Urothelium cell line (cell line): ENCODE results near the gene MADCAM1.
"Not testable (repeated sequence)": the region's sequence is repeated elsewhere in the genome, so short reads cannot be mapped to it uniquely, and the experiment has no call there.

Experiments
- DNase-seq: peaks from one replicate; pipeline ENCODE4 v3.0.0; 2011; ENCODE audit warnings: low spot score, mixed read lengths
- FAIRE-seq: peaks from 2 replicates; lab custom pipeline; 2011; peaks lifted over from hg19 to GRCh38; lab: Jason Lieb, UNC

Gene MADCAM1

DNA sequence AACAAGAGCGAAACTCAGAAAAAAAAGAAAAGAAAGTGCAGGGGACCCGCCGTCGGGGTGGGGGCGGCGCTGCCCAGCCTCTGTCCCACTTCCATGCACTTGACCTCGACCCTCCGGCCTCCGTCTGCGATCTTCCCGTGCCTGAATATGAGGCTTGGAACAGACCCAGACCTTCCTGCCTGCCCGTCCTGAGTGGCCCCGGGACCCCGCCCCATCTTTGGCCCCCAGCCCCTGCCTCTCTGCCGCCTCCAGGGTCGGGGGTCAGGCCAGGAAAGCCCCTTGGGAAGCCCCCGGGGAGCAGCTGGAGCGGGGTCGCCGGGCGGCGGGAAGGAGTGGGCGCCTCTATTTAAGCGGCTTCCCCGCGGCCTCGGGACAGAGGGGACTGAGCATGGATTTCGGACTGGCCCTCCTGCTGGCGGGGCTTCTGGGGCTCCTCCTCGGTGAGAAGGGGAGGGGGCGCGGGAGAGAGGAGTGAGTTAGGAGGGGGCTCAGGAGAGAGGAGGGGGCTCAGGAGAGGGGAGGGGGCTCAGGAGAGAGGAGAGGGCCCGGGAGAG is at the start of gene MADCAM1:
Gene MADCAM1 (plus strand): TSS at position 375 of the 554 bp plus-strand sequence. CDS start 14 bp downstream, at position 389.
- DNase-seq (no peak), FAIRE-seq (no peak)

DNA sequence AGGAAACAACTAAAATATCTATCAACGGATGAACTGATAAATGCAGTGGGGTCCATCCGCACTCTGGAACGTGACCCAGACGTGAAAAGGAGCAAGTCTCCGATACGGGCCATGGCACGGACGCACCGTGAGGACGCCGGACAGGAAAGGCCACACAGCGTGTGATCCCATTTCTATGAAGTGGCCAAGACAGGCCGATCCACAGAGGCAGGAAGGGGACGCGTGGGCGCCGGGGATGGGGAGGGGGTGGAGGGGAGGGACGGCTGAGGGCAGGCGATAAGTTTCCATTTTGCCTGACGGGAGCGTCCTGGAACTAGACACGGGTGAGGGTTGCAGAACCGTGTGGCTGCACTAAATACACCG is 49.2 kb upstream of the MADCAM1 start:
- FAIRE-seq = no peak
- no peak for DNase-seq

DNA sequence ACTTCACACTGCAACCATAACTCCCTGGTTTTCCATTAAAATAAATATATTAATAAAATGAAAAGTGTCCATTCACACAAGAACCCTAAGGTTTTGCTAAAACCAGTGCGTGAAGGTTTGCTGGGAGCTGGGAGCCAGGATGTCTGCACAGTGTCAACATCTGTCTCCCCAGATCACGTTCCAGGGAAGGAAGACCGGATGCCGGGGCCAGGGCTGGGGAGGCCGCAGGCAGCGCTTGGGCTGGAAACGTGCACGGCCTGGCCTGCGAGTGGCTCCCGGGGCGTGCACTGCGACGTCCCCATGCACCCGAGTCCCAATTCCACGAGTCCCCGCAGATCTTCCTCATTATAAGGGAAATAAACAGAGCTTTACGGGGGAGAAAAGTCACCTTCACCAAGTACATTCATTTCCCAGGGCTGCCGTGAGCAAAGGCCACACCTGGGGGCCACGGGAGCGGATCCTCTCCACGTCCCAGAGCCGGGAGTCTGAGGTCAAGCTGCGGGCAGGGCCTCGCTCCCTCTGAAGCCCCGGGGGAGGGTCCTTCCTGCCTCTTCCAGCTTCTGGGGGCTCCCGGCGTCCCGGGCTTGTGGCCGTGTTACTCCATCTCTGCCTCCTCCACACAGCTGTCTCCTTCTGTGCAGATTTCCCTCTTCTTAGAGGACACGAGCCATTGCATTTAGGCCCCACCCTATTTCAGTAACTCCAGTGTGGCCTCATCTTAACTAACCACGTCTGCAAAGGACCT is 48.3 kb upstream of the MADCAM1 start:
- no peak for DNase-seq
- no peak for FAIRE-seq

DNA sequence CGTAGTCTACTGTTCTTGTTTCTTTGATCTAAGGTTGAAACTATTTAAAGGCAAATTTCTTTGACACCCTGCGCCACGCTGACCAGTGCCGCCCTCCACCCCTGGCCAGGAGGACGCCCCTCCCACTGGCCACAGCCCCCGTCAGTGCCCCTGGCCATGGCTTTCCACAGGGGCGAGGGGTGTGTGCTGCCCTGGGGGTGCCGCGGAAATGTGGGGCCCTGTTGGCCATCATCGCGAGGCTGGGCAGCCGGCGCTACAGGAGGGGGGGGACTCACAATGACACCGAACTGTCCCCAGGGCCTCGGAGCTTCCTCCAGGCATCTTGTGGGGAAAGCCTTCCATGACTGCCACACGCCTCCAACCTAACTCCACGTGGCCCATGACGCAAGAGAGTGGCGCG is 46.4 kb upstream of the MADCAM1 start:
- FAIRE-seq = no peak
- DNase-seq = no peak

DNA sequence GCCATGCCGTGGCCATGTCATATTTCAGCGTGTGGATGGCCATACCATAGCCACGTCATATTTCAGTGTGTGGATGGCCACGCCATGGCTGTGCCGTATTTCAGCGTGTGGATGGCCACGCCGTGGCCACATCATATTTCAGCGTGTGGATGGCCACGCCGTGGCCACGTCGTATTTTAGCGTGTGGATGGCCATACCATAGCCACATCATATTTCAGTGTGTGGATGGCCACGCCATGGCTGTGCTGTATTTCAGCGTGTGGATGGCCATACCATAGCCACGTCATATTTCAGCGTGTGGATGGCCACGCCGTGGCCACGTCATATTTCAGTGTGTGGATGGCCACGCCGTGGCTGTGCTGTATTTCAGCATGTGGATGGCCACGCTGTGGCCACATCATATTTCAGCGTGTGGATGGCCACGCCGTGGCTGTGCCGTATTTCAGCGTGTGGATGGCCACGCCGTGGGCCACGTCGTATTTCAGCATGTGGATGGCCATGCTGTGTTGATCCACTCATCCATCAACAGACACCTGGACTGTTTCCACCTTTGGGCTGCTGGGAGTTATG is 45.3 kb upstream of the MADCAM1 start:
- peak; percentile 61 for FAIRE-seq
- not testable (repeated sequence) for DNase-seq

DNA sequence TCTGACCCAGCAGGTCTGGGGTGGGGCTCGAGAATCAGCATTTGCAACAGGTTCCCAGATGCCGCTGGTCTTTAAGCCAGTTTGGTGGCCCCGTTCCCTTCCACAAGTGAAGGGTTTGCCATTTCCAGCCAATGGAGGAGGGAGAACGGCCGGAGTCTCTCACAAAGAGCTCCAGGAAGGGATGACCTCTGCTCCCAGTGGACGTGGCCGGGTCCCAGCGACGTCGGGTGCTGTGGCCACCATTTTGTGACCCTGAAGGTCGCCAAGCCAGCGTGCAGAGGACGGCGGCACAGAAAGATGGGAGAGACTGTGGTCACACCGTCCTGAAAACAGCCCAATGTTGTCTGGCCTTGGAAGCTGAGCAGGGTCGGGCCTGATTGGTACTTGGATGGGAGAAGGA is 43.5 kb upstream of the MADCAM1 start:
- FAIRE-seq (no peak), DNase-seq (no peak)

DNA sequence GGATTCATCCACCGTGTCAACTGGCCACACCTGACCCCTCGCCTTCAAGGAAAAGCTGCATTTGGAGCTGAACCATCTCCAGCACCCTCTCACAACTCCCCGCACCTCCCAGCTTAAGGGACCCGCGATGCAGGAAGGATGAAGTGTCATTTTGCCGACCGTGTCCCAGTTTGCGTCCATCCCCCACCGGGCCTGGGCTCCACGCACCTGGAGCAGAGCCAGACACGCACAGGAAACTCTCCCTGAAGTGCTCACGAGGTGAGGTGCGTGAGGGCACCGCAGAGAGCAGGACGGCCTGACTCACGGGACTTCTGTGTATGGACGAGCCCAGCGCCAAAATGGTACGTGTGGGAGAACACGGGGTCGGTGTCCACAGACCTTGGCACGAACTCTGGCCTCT is 42.7 kb upstream of the MADCAM1 start:
- no peak for FAIRE-seq

DNA sequence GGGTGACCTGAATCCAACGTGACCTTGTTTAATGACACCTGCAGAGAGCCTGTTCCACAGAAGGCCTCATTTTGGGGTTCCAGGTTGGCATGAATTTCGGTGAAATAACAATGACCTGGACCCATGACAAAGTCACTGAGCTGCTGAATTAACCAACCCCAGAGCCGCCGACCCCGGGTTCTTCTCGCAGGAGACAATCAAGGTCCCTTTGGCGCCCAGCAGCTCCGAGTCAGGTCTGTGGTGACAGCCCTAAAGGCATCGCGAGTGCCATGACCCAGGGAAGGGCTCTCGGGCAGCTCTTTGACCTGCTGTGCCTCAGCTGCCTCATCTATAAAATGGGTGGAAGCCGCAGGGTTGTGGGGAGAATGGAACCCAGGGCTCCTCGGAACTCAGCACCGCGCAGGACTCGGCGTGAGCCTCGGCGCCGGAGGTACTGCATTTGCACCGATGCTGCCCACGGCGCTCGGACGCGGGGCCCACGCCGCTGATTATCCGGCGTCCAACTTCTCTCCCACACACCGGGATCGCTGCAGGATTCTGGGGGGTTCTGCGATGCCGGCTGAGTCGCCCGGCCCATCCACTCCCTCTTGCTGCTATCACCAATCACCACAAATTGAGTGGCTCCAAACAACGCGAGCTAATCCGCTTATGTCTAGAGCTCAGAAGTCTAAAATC is 41.1 kb upstream of the MADCAM1 start:
- DNase-seq (no peak), FAIRE-seq (no peak)

More for the DNA sequence above, 42.7 kb upstream of the MADCAM1 start:
- no peak for DNase-seq

DNA sequence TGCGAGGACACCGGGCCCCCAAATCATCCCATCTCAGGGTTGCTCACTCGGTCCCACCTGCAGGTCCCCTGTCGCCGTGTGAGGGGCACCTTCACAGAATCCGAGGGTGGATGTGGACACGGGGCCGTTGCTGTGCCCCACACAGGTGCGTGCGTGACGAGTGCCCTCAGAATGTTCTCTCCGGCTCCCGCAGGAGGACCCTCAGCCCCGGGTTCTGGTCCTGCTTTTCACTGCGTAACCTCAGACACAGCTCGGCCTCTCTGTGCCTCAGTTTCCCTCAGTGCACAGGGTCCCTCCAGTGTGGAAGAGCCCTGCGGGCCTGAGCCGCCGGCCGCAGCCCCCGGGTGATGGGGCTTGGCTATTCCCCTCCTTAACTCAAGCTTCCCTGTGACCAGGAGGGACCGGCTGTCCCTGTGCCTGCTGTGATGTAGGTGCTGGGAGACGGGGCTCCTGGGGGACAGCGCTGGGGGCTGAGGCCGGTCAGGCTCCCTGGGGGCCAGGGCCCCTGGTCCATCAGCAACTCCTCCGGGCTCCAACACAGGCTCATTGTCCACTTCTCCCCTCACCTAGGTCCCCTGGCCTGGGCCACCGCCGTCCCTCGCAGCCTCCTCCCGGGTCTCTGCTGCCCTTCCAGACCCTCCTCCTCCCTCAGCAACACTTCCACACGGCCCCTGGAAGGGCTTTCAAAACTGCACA is 40.3 kb upstream of the MADCAM1 start:
- no peak for DNase-seq
- FAIRE-seq = no peak

DNA sequence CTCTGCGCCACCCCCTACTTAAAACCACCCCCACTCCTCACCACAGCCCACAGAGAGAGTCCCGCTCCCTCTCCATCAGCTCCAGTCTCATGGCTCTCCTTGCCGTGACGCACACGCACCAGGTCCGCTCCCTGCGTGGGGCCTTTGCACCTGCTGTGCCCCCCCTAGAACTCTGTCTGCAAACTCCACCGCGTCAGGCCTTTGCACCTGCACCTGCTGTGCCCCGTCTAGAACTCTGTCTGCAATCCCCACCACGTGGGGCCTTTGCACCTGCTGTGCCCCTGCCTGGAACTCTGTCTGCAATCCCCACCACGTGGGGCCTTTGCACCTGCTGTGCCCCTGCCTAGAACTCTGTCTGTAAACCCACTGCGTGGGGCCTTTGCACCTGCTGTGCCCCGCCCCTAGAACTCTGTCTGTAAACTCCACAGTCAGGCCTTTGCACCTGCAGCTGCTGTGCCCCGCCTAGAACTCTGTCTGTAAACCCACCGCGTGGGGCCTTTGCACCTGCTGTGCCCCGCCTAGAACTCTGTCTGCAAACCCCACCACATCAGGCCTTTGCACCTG is 39.7 kb upstream of the MADCAM1 start:
- no peak for FAIRE-seq
- DNase-seq = no peak

DNA sequence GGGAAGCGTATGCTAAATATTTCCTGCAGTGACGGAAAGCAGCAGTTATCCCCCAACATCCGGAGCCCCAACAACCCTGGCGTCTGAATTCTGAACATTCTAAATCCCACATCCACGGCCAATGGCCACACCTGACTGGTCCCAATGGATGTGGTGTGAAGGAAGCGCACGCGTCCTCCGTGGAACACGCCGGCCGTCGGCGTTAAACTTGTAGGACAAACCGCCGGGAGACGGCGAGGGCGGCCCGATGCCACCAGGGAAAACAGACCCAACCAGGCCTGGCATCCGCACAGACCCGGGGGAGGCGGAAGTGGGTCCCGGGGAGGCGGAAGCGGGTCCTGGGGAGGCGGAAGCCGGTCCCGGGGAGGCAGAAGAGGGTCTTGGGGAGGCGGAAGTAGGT is 38.6 kb upstream of the MADCAM1 start:
- no peak for FAIRE-seq
- no peak for DNase-seq

DNA sequence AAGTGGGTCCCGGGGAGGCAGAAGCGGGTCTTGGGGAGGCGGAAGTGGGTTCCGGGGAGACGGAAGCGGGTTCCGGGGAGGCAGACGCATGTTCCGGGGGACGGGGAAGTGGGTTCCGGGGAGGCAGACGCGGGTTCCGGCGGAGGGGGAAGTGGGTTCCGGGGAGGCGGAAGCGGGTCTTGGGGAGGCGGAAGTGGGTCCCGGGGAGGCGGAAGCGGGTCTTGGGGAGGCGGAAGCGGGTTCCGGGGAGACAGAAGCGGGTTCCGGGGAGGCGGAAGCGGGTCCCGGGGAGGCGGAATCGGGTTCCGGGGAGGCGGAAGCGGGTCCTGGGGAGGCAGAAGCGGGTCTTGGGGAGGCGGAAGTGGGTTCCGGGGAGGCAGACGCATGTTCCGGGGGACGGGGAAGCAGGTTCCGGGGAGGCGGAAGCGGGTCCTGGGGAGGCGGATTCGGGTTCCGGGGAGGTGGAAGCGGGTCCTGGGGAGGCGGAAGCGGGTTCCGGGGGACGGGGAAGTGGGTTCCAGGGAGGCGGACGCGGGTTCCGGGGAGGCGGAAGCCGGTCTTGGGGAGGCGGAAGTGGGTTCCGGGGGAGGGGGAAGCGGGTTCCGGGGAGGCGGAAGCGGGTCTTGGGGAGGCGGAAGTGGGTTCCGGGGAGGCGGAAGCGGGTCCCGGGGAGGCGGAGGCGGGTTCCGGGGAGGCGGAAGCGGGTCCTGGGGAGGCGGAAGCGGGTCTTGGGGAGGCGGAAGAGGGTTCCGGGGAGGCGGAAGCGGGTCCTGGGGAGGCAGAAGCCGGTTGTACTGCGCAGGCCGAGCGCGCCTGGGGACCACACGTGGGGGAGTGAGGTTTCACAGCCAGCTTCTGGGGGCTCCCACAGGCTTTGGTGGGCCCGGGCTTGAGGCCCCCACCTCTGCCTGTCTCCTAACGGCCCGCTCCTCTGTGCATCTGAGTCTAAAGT is 37.9 kb upstream of the MADCAM1 start:
- FAIRE-seq = no peak

DNA sequence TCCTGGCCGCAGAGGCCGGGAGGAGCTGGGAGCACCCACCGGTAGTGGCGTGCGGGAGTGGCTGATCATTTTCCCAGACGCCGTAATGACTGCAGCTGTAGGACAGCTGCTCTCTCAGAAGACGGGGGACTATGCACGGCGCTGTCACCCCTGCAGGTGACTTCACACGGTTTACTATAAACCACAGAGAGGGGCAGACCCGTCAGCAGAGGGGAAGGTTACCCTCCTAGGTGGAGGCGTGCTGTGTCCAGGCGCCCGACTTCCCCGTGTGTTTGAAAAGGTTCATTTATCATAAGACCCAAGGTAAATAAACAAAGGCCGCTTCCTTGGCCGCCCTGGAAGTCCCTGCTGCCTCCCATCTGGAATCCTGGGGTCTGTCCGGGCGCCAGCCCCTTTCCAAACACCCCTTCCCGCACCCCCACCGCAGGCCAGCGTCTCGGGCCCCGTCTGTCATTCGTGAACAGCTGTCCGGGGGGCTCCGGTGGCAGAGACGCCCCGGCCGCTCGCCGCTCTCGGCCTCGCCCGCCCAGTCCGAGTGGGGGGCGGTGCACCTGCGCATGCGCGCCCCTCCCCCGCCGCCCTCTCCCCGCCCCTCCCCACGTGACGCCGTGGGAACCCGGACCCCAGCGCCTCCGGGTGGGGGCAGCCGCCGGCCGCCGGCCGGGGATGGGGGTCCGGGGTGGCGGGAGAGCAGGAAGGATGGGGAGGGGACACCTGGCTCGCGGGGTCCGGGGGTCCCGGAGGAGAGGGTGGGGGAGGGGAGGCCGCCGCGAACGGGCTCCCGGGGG is 36.4 kb upstream of the MADCAM1 start:
- FAIRE-seq (no peak), DNase-seq (peak; percentile 86)

More for the DNA sequence above, 37.9 kb upstream of the MADCAM1 start:
- no peak for DNase-seq

DNA sequence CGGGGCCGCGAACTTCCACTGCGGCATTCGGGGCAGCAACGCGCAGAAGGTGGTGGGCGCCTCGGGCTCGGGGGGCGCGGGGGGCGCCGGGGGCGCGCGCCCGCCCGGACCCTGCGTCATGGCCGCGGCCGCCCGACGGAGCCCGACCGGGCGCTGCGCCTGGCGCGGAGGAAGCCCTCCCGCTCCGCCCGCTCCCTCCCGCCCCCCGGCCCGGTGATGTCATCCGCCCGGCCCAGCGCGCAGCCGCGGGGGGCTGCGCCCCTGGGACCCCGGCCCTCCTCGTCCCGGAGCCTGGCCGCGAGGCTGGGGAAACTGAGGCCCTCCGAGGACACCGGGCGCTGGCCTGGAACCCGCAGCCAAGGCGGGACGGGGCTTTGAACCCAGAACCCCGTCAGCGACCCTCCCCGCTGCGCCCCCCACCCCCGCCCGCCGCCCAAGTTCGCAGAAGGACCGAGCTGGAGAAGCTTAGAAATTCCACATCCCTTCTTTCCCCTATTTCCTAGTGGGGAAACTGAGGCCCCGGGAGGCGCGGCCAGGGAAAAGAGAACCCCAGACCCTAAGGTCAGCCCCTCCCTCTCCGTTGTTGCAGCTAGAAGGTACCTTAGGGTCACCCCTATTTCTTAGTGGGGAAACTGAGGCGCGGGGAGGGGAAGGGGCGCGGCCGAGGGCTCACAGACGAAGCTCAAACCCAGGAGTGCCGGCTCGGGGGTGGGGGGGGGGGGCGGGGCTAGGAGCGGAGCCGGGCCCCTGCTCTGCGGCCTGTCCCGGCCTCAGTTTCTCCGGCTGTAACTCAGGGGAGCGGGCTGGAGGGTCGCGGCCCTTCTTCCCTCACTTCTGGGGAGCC is 35.2 kb upstream of the MADCAM1 start, which contains the start of gene SHC2:
Gene SHC2 (minus strand): TSS at position 157 of the 844 bp plus-strand sequence. CDS start 37 bp downstream, at position 120.
- FAIRE-seq (no peak), DNase-seq (peak; percentile 66)

DNA sequence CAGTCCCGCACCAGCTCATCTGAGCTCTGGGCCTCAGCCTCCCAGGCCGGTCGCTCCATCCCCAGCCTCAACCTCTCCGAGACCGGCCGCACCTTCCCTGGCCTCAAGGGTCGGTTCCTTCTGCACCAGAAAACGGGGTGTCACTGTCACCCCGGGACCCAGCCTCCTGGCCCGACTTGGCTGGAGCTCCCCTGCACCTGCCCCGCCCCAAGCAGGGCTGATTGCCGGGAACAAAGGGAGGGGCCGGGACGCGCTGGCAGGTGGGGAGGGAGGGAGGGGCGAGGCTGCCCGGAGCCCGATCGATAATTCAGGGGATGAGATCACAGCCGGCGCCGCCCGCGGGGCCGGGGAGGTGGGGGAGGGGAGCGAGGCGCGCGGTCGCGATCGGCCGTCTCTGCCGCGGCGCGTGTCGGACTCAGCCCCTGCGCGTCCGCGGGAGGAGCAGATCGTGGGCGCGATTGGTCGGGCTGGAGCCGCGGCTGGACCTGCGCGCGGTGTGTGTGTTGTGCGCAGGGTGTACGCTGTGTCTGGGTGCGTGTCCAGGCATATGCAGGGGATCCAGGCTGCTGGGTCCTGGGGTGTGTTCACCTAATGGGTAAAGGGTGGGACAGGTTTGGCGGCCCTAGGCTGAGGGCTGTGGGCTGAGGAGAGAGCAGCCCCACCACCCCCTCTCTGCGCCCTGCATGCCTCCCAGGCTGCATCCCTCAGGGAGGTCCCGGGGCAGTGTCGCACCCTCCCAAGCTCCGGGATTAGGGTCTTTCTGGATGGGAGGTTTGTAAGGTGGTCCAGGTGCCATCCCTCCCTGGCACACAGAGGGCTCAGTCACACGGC is 34.4 kb upstream of the MADCAM1 start:
- FAIRE-seq (peak; percentile 35), DNase-seq (peak; percentile 79)

DNA sequence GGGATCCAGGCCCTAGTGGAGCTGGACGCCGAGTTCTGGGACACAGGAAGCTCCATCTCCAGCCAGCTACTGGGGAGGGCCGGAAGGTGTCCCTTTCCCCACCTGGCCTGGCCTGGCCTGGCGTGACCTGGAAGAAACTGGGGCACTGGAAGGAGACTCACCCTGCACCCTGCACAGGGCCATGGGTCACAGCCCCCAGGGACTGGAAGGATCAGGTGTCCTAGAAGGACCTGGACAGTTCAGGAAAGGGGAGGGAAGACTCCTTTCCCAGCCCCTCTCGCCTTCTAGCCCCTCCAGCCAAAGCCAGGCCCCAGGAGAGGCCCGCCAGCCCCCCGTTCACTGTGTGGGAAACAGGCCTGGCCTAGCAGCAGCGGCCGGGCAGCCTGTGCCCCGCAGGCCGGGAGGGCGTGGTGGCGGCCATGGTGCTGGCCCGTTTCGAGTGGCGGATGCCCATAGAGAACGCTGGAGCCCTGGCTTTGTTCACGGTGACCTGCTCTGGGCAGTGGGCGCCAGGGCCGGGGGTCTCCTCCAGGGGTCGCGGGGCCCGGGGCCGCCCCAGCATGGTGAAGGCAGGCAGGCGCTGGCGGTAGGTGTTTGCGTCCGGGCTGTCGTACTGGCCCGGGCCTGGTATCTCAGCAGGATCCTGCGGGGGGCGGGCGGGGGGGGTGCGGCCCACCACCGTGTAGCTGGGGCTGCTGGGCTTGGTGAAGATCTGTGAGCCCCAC is 32.6 kb upstream of the MADCAM1 start:
- no peak for FAIRE-seq

DNA sequence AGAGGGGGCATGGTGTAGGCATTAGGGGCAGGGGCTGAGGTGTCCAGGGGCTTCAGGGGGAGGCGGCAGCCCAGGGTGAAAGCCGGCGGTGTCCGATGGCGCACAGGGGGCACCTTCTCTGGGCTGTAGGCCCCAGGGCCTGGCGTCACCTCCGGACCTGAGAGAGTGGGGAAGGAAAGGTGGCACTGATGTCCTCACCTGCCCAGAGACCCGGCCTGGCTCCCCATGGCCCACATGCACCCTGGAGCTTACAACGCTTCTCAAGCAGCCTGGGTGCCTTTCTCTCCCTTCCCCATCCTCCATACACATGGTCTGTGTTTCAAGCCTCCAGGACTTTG is 32.1 kb upstream of the MADCAM1 start:
- FAIRE-seq = no peak
- no peak for DNase-seq

More for the DNA sequence above, 32.6 kb upstream of the MADCAM1 start:
- DNase-seq = no peak
